ENCODE data around the gene KCNJ1. TPM values are rescaled to one million over a fixed set of nuclear protein-coding genes. Genes with fewer than 3 reads are reported as not detected.

The KCNJ1 gene
- polyA plus RNA-seq, 1 experiment: not detected

DNA sequence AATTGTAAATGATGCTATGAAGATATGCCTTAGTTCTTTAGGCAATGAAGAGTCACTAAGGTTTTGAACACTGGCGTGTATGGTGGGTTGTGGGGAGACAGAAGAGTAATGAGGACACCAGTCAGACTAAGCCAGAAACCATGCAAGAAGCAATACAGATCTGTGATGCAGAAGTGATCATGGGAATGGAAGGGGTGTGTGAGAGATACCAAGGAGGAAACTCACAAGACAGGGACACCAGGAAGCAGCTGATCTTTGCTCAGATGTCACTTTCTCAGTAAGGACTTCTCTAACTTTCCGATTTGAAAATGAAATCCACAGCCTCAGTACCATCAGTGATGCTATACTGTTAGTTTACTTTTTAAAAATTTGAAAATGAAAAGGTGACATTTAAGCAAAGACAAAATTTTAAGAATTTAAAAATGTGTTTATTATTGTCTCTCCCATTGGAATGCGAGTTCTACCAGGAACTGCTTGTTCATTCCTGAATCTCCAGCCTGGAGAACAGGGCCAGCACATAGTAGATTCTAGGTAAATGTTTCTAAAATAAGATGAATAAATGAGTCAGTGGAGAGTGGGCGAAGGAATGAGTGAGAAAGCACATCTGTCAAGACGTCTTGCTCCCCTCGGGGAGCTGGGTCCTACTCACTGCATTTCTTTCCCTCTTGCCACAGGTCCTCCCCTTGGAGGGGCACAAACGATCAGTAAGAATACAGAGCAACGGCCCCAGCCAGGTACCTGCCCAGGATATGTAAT, 60.4 kb downstream of the KCNJ1 start:
- TF ChIP-seq, protein P1, sequence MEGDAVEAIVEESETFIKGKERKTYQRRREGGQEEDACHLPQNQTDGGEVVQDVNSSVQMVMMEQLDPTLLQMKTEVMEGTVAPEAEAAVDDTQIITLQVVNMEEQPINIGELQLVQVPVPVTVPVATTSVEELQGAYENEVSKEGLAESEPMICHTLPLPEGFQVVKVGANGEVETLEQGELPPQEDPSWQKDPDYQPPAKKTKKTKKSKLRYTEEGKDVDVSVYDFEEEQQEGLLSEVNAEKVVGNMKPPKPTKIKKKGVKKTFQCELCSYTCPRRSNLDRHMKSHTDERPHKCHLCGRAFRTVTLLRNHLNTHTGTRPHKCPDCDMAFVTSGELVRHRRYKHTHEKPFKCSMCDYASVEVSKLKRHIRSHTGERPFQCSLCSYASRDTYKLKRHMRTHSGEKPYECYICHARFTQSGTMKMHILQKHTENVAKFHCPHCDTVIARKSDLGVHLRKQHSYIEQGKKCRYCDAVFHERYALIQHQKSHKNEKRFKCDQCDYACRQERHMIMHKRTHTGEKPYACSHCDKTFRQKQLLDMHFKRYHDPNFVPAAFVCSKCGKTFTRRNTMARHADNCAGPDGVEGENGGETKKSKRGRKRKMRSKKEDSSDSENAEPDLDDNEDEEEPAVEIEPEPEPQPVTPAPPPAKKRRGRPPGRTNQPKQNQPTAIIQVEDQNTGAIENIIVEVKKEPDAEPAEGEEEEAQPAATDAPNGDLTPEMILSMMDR (IDR thresholded peaks at IDR 0.05; ENCODE audit: low read depth, low read length): no peak
- H3K9me3 ChIP-seq (ENCODE audit: control insufficient read depth, insufficient read depth, low read length): peaks cover 3% of the 10 kb centered on the region; the same call in 1 of the 2 replicates
- no peak overlapping the region for H3K4me3 ChIP-seq (ENCODE audit: low read depth, low read length)
- H3K27ac ChIP-seq (ENCODE audit: low read depth, low read length): peak overlapping the region; percentile 34
- no peak for DNase-seq (ENCODE audit: low read depth, low spot score)
- ChIA-PET CTCF (interaction anchor here (0.9 to 3.5 kb wide), 2 partner anchors 24 to 649 kb away, joined by 3 to 13 read pairs; no protein-coding TSS in a partner anchor), POLR2A (no interaction called here)
- H3K27me3 ChIP-seq (ENCODE audit: control insufficient read depth, insufficient read depth, low read length): no peaks in the 10 kb centered on the region

GRCh38 chr11:128804481-128804880, 62.6 kb downstream of the KCNJ1 start:
- CTCF ChIA-PET: interaction anchor here (1.2 to 2.6 kb wide), 2 partner anchors 29 to 647 kb away, joined by 3 to 8 read pairs; no protein-coding TSS in a partner anchor
- POLR2A ChIA-PET: no interaction called here
- no peak for DNase-seq (ENCODE audit: low read depth, low spot score)

DNA sequence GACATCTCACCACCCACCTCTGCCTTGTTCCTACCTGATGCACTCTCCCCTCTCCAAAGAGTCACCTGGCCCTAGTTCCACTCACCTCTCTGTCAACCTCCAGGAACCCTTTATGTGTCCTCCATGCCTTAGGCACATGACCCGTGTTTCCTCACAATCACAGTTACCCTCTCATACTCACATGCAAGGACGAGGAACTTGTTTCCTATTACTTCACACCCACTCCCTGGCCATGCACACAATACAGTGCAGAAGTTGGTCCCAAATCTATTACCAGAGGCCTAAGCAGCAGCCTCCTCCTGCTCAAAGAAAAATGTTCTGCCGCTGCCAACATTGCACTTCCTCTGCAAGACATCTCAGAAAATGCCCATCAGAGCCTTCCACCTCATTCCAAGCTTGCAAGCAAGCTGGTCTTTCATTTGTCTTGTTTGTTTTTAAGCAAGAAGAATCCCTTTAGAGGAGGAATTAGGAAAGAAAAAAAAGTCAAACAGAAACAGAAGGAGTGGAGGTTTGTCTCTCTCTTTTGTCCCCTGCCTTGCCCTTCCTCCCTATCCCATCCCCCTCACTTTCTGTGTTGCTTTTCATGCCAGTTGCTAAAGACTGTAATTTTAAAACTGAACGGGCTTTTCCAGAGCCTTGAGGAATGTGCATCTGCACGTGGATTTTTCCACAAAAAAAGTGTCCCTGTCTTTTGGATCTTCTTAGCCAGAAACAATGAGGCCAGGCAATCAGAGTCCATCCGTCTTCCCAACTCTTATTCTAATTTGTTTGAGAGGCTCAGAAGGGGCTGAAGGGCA, 63.4 kb downstream of the KCNJ1 start:
- POLR2A ChIA-PET: no interaction called here
- DNase-seq (ENCODE audit: low read depth, low spot score): no peak
- CTCF ChIA-PET: interaction anchor here (1.2 to 2.6 kb wide), 4 partner anchors 9 to 646 kb away, joined by 3 to 8 read pairs (median 4); no protein-coding TSS in a partner anchor
- Histone ChIP-seq H3K9me3 (ENCODE audit: control insufficient read depth, insufficient read depth, low read length) (no peaks in the 10 kb centered on the region; the same call in 1 of the 2 replicates), H3K4me3 (ENCODE audit: low read depth, low read length) (no peak overlapping the region), H3K27me3 (ENCODE audit: control insufficient read depth, insufficient read depth, low read length) (no peaks in the 10 kb centered on the region), H3K27ac (ENCODE audit: low read depth, low read length) (no peak overlapping the region)
- TF ChIP-seq, protein P1 (IDR thresholded peaks at IDR 0.05; ENCODE audit: low read depth, low read length): no peak

More at GRCh38 chr11:128804481-128804880, 62.6 kb downstream of the KCNJ1 start:
- Histone ChIP-seq H3K9me3 (ENCODE audit: control insufficient read depth, insufficient read depth, low read length) (no peaks in the 10 kb centered on the region; the same call in 1 of the 2 replicates), H3K27me3 (ENCODE audit: control insufficient read depth, insufficient read depth, low read length) (no peaks in the 10 kb centered on the region), H3K27ac (ENCODE audit: low read depth, low read length) (no peak overlapping the region), H3K4me3 (ENCODE audit: low read depth, low read length) (no peak overlapping the region)
- TF ChIP-seq, protein P1 (IDR thresholded peaks at IDR 0.05; ENCODE audit: low read depth, low read length): no peak

GRCh38 chr11:128803011-128803410, 64.1 kb downstream of the KCNJ1 start:
- ChIA-PET CTCF (interaction anchor here (1.2 to 2.6 kb wide), 4 partner anchors 9 to 646 kb away, joined by 3 to 8 read pairs (median 4); no protein-coding TSS in a partner anchor), POLR2A (no interaction called here)
- no peaks in the 10 kb centered on the region for H3K27me3 ChIP-seq (ENCODE audit: control insufficient read depth, insufficient read depth, low read length)

More at GRCh38 chr11:128803011-128803410, 64.1 kb downstream of the KCNJ1 start:
- TF ChIP-seq, protein P1 (IDR thresholded peaks at IDR 0.05; ENCODE audit: low read depth, low read length): no peak
- Histone ChIP-seq H3K4me3 (ENCODE audit: low read depth, low read length) (no peak overlapping the region), H3K9me3 (ENCODE audit: control insufficient read depth, insufficient read depth, low read length) (no peaks in the 10 kb centered on the region; the same call in 1 of the 2 replicates), H3K27ac (ENCODE audit: low read depth, low read length) (no peak overlapping the region)
- DNase-seq (ENCODE audit: low read depth, low spot score): no peak
